Endothelial cell of umbilical vein (primary cell): Measurements from ENCODE around the gene RFFL. TPM values are rescaled to one million over a fixed set of nuclear protein-coding genes. Genes with fewer than 3 reads are reported as not detected.

Source experiments
- BruUV-seq: library from RNA; stranded (reverse); fragments of 400-500 nt; replicated peaks from 2 replicates; lab custom pipeline; 2021; lab: Mats Ljungman, UMichigan
- CTCF ChIA-PET: fragments of 300-600, 350-600 bp; sonication (Branson Sonifier 250); formaldehyde crosslinking; loops from one replicate; lab custom pipeline; 2021; ENCODE audit warnings: antibody characterized with exemption, inconsistent platforms; lab: Charles Lee
- POLR2A ChIA-PET: fragments of 300-600, 350-600 bp; sonication (Branson Sonifier 250); formaldehyde crosslinking; loops from one replicate; lab custom pipeline; 2021; ENCODE audit warnings: antibody characterized with exemption, inconsistent platforms; lab: Charles Lee
- DNase-seq: peaks from one replicate; pipeline ENCODE4 v3.0.0-alpha.2; 2011; ENCODE audit warnings: low read depth, low spot score
- FAIRE-seq: peaks from 2 replicates; lab custom pipeline; 2011; peaks lifted over from hg19 to GRCh38; lab: Jason Lieb, UNC
- H2AFZ ChIP-seq: 2 replicates; pipeline ENCODE4 v1.6.0; 2012; ENCODE audit warnings: low read depth, low read length, control low read depth, inconsistent platforms
- H3K27ac ChIP-seq: 2 replicates; pipeline ENCODE4 v1.5.1; 2011; ENCODE audit warnings: low read depth, mild to moderate bottlenecking, control low read depth, low read length, moderate library complexity; ENCODE audit not compliant: insufficient read depth
- H3K27me3 ChIP-seq, 2 experiments: 2 replicates each; pipeline versions ENCODE4 v1.6.0 to v1.6.1; 2011; ENCODE audit warnings: low read length in 2 of 2, mixed read lengths in 1 of 2; ENCODE audit not compliant: control insufficient read depth in 2 of 2, insufficient read depth in 2 of 2
- H3K36me3 ChIP-seq, 2 experiments: 2 replicates in 1 of 2; 3 replicates in 1 of 2; pipeline ENCODE4 v1.5.1; 2011; ENCODE audit warnings: low read length in 2 of 2, mild to moderate bottlenecking in 1 of 2, moderate library complexity in 1 of 2; ENCODE audit not compliant: control insufficient read depth in 2 of 2, insufficient read depth in 2 of 2; ENCODE audit errors: extremely low read depth in 1 of 2
- H3K4me1 ChIP-seq: 3 replicates; pipeline ENCODE4 v1.5.1; 2011; ENCODE audit warnings: mild to moderate bottlenecking, low read length; ENCODE audit not compliant: control insufficient read depth, insufficient read depth; ENCODE audit errors: extremely low read depth
- H3K4me2 ChIP-seq: 2 replicates; pipeline ENCODE4 v1.6.1; 2011; ENCODE audit warnings: low read length, control low read depth, mixed read lengths; ENCODE audit not compliant: insufficient read depth
- H3K4me3 ChIP-seq, 3 experiments: fragments of 200-600 bp in 1 of 3; sonication (generic), shearing (Covaris generic) in 1 of 3; replicated peaks in 1 of 3; 2 replicates each; pipeline ENCODE4 v1.5.1; 2011 to 2016; ENCODE audit warnings: control low read depth in 3 of 3, low read length in 3 of 3, mild to moderate bottlenecking in 2 of 3, inconsistent platforms in 1 of 3, low read depth in 1 of 3, moderate library complexity in 1 of 3; ENCODE audit not compliant: insufficient read depth in 1 of 3
- H3K79me2 ChIP-seq: 2 replicates; pipeline ENCODE4 v1.6.0; 2012; ENCODE audit warnings: low read length, inconsistent platforms; ENCODE audit not compliant: control insufficient read depth, insufficient read depth
- H3K9ac ChIP-seq: replicated peaks from 2 replicates; pipeline ENCODE3; 2011; ENCODE audit warnings: low read length, control low read depth; ENCODE audit not compliant: insufficient read depth; ENCODE audit errors: extremely low read depth
- H3K9me1 ChIP-seq: replicated peaks from 3 replicates; pipeline ENCODE4 v1.6.0; 2011; ENCODE audit warnings: mild to moderate bottlenecking, low read length; ENCODE audit not compliant: control insufficient read depth, insufficient read depth; ENCODE audit errors: extremely low read depth
- H3K9me3 ChIP-seq: replicated peaks from 2 replicates; pipeline ENCODE4 v1.5.1; 2012; ENCODE audit warnings: low read length, inconsistent platforms; ENCODE audit not compliant: control insufficient read depth, insufficient read depth
- H4K20me1 ChIP-seq: replicated peaks from 2 replicates; pipeline ENCODE3; 2011; ENCODE audit warnings: mild to moderate bottlenecking, low read length; ENCODE audit not compliant: control insufficient read depth, insufficient read depth; ENCODE audit errors: extremely low read depth
- CTCF ChIP-seq, 2 donors: IDR thresholded peaks; 1 replicate in 1 of 2; 2 replicates in 1 of 2; pipeline ENCODE4 v1.5.1; 2011; ENCODE audit warnings: low read length in 2 of 2, mild to moderate bottlenecking in 2 of 2, moderate library complexity in 2 of 2, control low read depth in 1 of 2, inconsistent platforms in 1 of 2, low read depth in 1 of 2; ENCODE audit not compliant: insufficient read depth in 1 of 2; ENCODE audit errors: extremely low read depth in 1 of 2
- EZH2 ChIP-seq: IDR thresholded peaks from 2 replicates; pipeline ENCODE4 v1.6.1; 2012; ENCODE audit warnings: borderline replicate concordance, low read depth, mild to moderate bottlenecking, moderate library complexity, low read length, inconsistent platforms; ENCODE audit not compliant: severe bottlenecking
- FOS ChIP-seq: IDR thresholded peaks from 2 replicates; pipeline ENCODE4 v1.6.1; 2011; ENCODE audit warnings: mild to moderate bottlenecking, low read length, moderate library complexity, borderline replicate concordance; ENCODE audit not compliant: insufficient read depth
- GATA2 ChIP-seq: IDR thresholded peaks from 2 replicates; pipeline ENCODE4 v1.7.0; 2011; ENCODE audit warnings: low read depth, mild to moderate bottlenecking, moderate library complexity, mixed read lengths, low read length; ENCODE audit not compliant: insufficient read length, insufficient read depth
- JUN ChIP-seq: IDR thresholded peaks from 2 replicates; pipeline ENCODE4 v1.6.1; 2011; ENCODE audit warnings: borderline replicate concordance, low read depth; ENCODE audit not compliant: insufficient read length, insufficient read depth
- MAX ChIP-seq: IDR thresholded peaks from 2 replicates; pipeline ENCODE4 v1.6.1; 2011; ENCODE audit not compliant: insufficient read depth, insufficient read length
- MYC ChIP-seq: IDR thresholded peaks from one replicate; pipeline ENCODE4 v1.6.1; 2011; ENCODE audit warnings: mild to moderate bottlenecking, low read depth, low read length
- POLR2A ChIP-seq: IDR thresholded peaks from 2 replicates; pipeline ENCODE4 v1.6.1; 2012; ENCODE audit warnings: low read depth, mild to moderate bottlenecking, control low read depth, low read length
- POLR2AphosphoS5 ChIP-seq: IDR thresholded peaks from 2 replicates; pipeline ENCODE4 v1.6.1; 2012; ENCODE audit warnings: low read depth, mild to moderate bottlenecking, control low read depth, low read length, moderate library complexity; ENCODE audit not compliant: insufficient read depth
- dilution Hi-C: fragments of 300-500 bp; cut with MboI; formaldehyde crosslinking; loops from one replicate; pipeline ENCODE4 v1.15.0; 2019; ENCODE audit warnings: low sequenced_read_pairs; ENCODE audit not compliant: extremely low pct_ligation_motif_present
- intact Hi-C: fragments of 100-400 bp; cut with micrococcal nuclease; formaldehyde crosslinking; loops from one replicate; pipeline ENCODE4 v1.10.0; 2022
- polyA plus RNA-seq, 4 experiments: library from polyadenylated mRNA; depleted of rRNA in 3 of 4; stranded (reverse) in 3 of 4; unstranded in 1 of 4; fragments of >200 nt; gene quantifications; 2 replicates each; pipeline versions ENCODE4 v1.2.1 to v1.2.3, GENCODE V29; 2011 to 2012; ENCODE audit warnings: missing spikeins in 1 of 4
- total RNA-seq: library from RNA; stranded (reverse); gene quantifications from 2 replicates; pipeline ENCODE4 v1.2.3, GENCODE V29; 2021

RFFL gene
- total and polyA plus RNA-seq, 2 donors (not counting 3 experiments of a cell fraction or from before 2014, with no cell fraction given): 7.0 to 14.1 TPM

- TF ChIP-seq FOS (no peak), POLR2AphosphoS5 (no peak), JUN (no peak), GATA2 (no peak), CTCF (IDR thresholded peaks at IDR 0.05; ENCODE audit: extremely low read depth in 1 of 2, insufficient read depth in 1 of 2, low read depth in 1 of 2, low read length in 2 of 2) (no peak), MYC (no peak), EZH2 (no peak), MAX (no peak), POLR2A (no peak)
- no peaks in the 10 kb centered on the region for H3K9me3 ChIP-seq
- DNase-seq (no peak), FAIRE-seq (no peak)
- H3K27ac ChIP-seq: no peak overlapping the region
- H4K20me1 ChIP-seq: no peaks in the 10 kb centered on the region
- dilution Hi-C loops: no loop called here
- H3K4me1 ChIP-seq: peaks cover 11% of the 10 kb centered on the region
- no peak overlapping the region for H3K9ac ChIP-seq
- intact Hi-C loops: no loop called here
- no peak overlapping the region for H3K4me3 ChIP-seq
- POLR2A ChIA-PET: no interaction called here
- BruUV-seq: no TSS peak
- H3K4me2 ChIP-seq: no peak overlapping the region
- no peak overlapping the region for H2AFZ ChIP-seq
- H3K79me2 ChIP-seq: peaks cover 4% of the 10 kb centered on the region
- no peaks in the 10 kb centered on the region for H3K27me3 ChIP-seq
- no peaks in the 10 kb centered on the region for H3K36me3 ChIP-seq
- H3K9me1 ChIP-seq: no peaks in the 10 kb centered on the region
- CTCF ChIA-PET: interaction anchor here (1.1 to 1.5 kb wide), 3 partner anchors 10 to 53 kb away, joined by 3 to 6 read pairs (median 6); partner anchors contain the start of gene RFFL
Observed at GRCh38 chr17:35053204-35053603, 10.3 kb downstream of the RFFL start.
